HepG2 (cell line): ENCODE measurements around the gene CCNA2. TPM values are rescaled to one million over a fixed set of nuclear protein-coding genes. Genes with fewer than 3 reads are reported as not detected.

Experiments
- FIP1L1 ChIP-seq: fragments of 200-400 bp; formaldehyde crosslinking; IDR thresholded peaks from 2 replicates; pipeline ENCODE4 v1.6.1; 2018; ENCODE audit warnings: low read depth, mild to moderate bottlenecking, low read length, moderate library complexity, borderline replicate concordance; ENCODE audit not compliant: insufficient read depth
- KLF9 ChIP-seq: IDR thresholded peaks from 2 replicates; pipeline ENCODE4 v1.6.1; 2016; ENCODE audit warnings: low read depth
- MEIS1 ChIP-seq: sonication (generic); formaldehyde crosslinking; IDR thresholded peaks from 2 replicates; pipeline ENCODE4 v1.9.0; 2021; ENCODE audit warnings: mild to moderate bottlenecking, missing genetic modification reagents, moderate library complexity, borderline replicate concordance
- NAIF1 ChIP-seq: sonication (generic); formaldehyde crosslinking; IDR thresholded peaks from 2 replicates; pipeline ENCODE4 v1.5.0; 2020; ENCODE audit warnings: mild to moderate bottlenecking, missing genetic modification reagents, borderline replicate concordance
- NCOA2 ChIP-seq: sonication (generic); formaldehyde crosslinking; IDR thresholded peaks from 2 replicates; pipeline ENCODE4 v1.8.0; 2022; ENCODE audit warnings: inconsistent platforms
- NFAT5 ChIP-seq: sonication (generic); formaldehyde crosslinking; IDR thresholded peaks from 2 replicates; pipeline ENCODE4 v1.4.0; 2020; ENCODE audit warnings: missing genetic modification reagents
- RFXAP ChIP-seq: sonication (generic); formaldehyde crosslinking; IDR thresholded peaks from 2 replicates; pipeline ENCODE4 v1.4.0; 2020; ENCODE audit warnings: missing genetic modification reagents, borderline replicate concordance
- SIN3A ChIP-seq: IDR thresholded peaks from 2 replicates; pipeline ENCODE4 v1.6.1; 2011; ENCODE audit warnings: low read depth, mild to moderate bottlenecking, control low read depth, low read length, borderline replicate concordance
- SNAI1 ChIP-seq: sonication (generic); formaldehyde crosslinking; IDR thresholded peaks from 2 replicates; pipeline ENCODE4 v1.5.0; 2020; ENCODE audit warnings: mild to moderate bottlenecking, missing genetic modification reagents, borderline replicate concordance
- SSRP1 ChIP-seq: IDR thresholded peaks from 2 replicates; pipeline ENCODE4 v1.6.1; 2016; ENCODE audit warnings: control low read depth
- XBP1 ChIP-seq: sonication (generic); formaldehyde crosslinking; IDR thresholded peaks from 2 replicates; pipeline ENCODE4 v1.5.0; 2020; ENCODE audit warnings: missing genetic modification reagents
- ZKSCAN5 ChIP-seq: sonication (generic); formaldehyde crosslinking; IDR thresholded peaks from 2 replicates; pipeline ENCODE4 v1.5.1; 2020; ENCODE audit warnings: mild to moderate bottlenecking, missing genetic modification reagents
- ZNF253 ChIP-seq: sonication (generic); formaldehyde crosslinking; IDR thresholded peaks from 2 replicates; pipeline ENCODE4 v1.8.0; 2022; ENCODE audit warnings: mild to moderate bottlenecking, missing genetic modification reagents, borderline replicate concordance
- ZNF724P ChIP-seq: sonication (generic); formaldehyde crosslinking; IDR thresholded peaks from 2 replicates; pipeline ENCODE4 v1.8.0; 2022; ENCODE audit warnings: missing genetic modification reagents, borderline replicate concordance
- ZNF776 ChIP-seq: sonication (generic); formaldehyde crosslinking; IDR thresholded peaks from 2 replicates; pipeline ENCODE4 v1.4.0; 2020; ENCODE audit warnings: mild to moderate bottlenecking, missing genetic modification reagents
- ZSCAN25 ChIP-seq: sonication (generic); formaldehyde crosslinking; IDR thresholded peaks from 2 replicates; pipeline ENCODE4 v1.8.0; 2022; ENCODE audit warnings: mild to moderate bottlenecking, missing genetic modification reagents
- ZSCAN9 ChIP-seq: IDR thresholded peaks from 2 replicates; pipeline ENCODE4 v1.6.1; 2016; ENCODE audit warnings: borderline replicate concordance
- polyA plus RNA-seq, 8 experiments: library from polyadenylated mRNA; depleted of rRNA in 3 of 8; stranded (reverse) in 7 of 8; unstranded in 1 of 8; fragments of >200 nt; fragmentation: Illumina TruSeq in 4 of 8; extraction: Trizol in 4 of 8; gene quantifications; 2 replicates each; pipeline versions ENCODE4 v1.2.1 to v1.2.3, GENCODE V29; 2011 to 2016; ENCODE audit warnings: low read depth in 4 of 8, missing spikeins in 1 of 8, mixed read lengths in 1 of 8; ENCODE audit not compliant: insufficient read depth in 1 of 8
- total RNA-seq, 5 experiments: library from RNA; depleted of rRNA; stranded (reverse); fragments of >200 nt; fragmentation: Illumina TruSeq; extraction: Trizol; gene quantifications; 2 replicates each; pipeline ENCODE4 v1.2.3, GENCODE V29; 2016; ENCODE audit warnings: low read depth in 1 of 5
- TF ChIP-seq, protein P1 (sequence below): sonication (generic); formaldehyde crosslinking; IDR thresholded peaks from 2 replicates; pipeline ENCODE4 v1.4.0; 2020; ENCODE audit warnings: mild to moderate bottlenecking, missing genetic modification reagents
- TF ChIP-seq, protein P2 (sequence below): sonication (generic); formaldehyde crosslinking; IDR thresholded peaks from 2 replicates; pipeline ENCODE4 v1.4.0; 2020; ENCODE audit warnings: missing genetic modification reagents, mild to moderate bottlenecking, borderline replicate concordance

Gene CCNA2
- total and polyA plus RNA-seq, 2 of the 13 experiments (the other 11 are each of a cell fraction or from before 2014, with no cell fraction given), result 31.3 to 105 TPM

DNA sequence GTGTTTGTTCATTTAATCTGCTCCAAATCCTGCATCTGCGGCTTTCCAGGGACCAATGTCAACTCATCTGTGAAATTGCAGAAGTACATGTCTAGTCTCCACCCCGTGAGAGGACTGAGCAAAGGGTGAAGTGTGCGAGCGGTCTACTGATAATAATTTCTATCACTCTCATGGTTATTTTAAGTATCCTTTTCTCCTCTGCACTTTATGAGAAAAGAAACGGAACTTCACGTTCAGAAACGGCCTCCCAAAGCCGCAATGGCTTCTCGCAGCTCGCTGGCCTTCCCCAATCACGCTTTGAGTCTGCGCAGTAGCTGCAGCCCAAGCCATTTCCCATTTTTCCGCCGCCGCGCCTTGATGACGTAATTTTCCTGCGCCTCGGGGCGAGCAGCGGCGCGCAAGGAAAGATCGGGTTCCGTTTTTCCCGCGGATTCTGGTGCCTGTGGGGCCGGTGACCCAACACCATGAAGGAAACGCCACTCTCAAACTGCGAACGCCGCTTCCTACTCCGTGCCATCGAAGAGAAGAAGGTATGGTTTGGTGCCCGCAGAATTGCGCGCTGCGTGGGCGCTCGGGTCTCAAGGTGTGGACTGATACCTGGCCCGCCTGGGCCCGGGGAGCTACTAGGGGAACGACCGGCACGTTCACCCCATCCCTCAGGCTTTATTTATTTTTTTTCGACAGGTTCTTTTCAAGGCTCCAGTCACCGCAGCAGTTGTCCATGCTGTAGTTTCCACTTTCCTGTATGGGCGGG is 22.5 kb downstream of the CCNA2 start, which contains the start of gene EXOSC9 (continued):
- peak; percentile 50 for TF ChIP-seq NCOA2
- TF ChIP-seq, protein P1, sequence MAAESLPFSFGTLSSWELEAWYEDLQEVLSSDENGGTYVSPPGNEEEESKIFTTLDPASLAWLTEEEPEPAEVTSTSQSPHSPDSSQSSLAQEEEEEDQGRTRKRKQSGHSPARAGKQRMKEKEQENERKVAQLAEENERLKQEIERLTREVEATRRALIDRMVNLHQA (CRISPR knock-in tag), result no peak
- no peak for TF ChIP-seq XBP1 (CRISPR knock-in tag)
- TF ChIP-seq KLF9, result 0 out of 2 replicates have a peak, but pooled peaks have one; percentile 27
- TF ChIP-seq ZSCAN25 (CRISPR knock-in tag), result no peak
- 0 out of 2 replicates have a peak, but pooled peaks have one; percentile 31 for TF ChIP-seq NFAT5 (CRISPR knock-in tag)
- TF ChIP-seq NAIF1, result no peak
- peak; percentile 89; the same call in 1 of the 2 replicates for TF ChIP-seq SIN3A
- TF ChIP-seq SSRP1 (CRISPR knock-in tag), result 0 out of 2 replicates have a peak, but pooled peaks have one; percentile 15
- 0 out of 2 replicates have a peak, but pooled peaks have one; percentile 38 for TF ChIP-seq FIP1L1
- no peak for TF ChIP-seq MEIS1 (CRISPR knock-in tag)
- TF ChIP-seq SNAI1 (CRISPR knock-in tag), result no peak
- TF ChIP-seq ZNF724P, result peak; percentile 35; the same call in 1 of the 2 replicates
- no peak for TF ChIP-seq ZSCAN9
- no peak for TF ChIP-seq ZNF776
- TF ChIP-seq, protein P2, sequence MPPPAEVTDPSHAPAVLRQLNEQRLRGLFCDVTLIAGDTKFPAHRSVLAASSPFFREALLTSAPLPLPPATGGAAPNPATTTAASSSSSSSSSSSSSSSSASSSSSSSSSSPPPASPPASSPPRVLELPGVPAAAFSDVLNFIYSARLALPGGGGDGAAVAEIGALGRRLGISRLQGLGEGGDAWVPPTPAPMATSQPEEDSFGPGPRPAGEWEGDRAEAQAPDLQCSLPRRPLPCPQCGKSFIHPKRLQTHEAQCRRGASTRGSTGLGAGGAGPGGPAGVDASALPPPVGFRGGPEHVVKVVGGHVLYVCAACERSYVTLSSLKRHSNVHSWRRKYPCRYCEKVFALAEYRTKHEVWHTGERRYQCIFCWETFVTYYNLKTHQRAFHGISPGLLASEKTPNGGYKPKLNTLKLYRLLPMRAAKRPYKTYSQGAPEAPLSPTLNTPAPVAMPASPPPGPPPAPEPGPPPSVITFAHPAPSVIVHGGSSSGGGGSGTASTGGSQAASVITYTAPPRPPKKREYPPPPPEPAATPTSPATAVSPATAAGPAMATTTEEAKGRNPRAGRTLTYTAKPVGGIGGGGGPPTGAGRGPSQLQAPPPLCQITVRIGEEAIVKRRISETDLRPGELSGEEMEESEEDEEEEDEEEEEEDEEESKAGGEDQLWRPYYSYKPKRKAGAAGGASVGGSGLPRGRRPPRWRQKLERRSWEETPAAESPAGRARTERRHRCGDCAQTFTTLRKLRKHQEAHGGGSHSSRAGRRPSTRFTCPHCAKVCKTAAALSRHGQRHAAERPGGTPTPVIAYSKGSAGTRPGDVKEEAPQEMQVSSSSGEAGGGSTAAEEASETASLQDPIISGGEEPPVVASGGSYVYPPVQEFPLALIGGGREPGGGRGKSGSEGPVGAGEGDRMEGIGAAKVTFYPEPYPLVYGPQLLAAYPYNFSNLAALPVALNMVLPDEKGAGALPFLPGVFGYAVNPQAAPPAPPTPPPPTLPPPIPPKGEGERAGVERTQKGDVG (CRISPR knock-in tag), result peak; percentile 32; the same call in 1 of the 2 replicates
- TF ChIP-seq RFXAP (CRISPR knock-in tag), result peak; percentile 70; the same call in 1 of the 2 replicates
- no peak for TF ChIP-seq ZNF253 (CRISPR knock-in tag)
- TF ChIP-seq ZKSCAN5 (CRISPR knock-in tag), result no peak
